Measurements from ENCODE around the gene SEC14L1. TPM values are rescaled to one million over a fixed set of nuclear protein-coding genes. Genes with fewer than 3 reads are reported as not detected.

The SEC14L1 gene
- total and polyA plus RNA-seq, 2 of the 8 experiments (the other 6 are each of a cell fraction or from before 2014, with no cell fraction given) = 27.2 to 74.4 TPM

- CTCF ChIA-PET (ENCODE audit: partially characterized antibody) = interaction anchor here (0.6 to 0.8 kb wide), 3 partner anchors 73 to 1360 kb away, joined by 3 to 4 read pairs (median 3); no protein-coding TSS in a partner anchor
Observed at GRCh38 chr17:77137111-77137510, 3.7 kb upstream of the SEC14L1 start.

More at GRCh38 chr17:77137111-77137510, 3.7 kb upstream of the SEC14L1 start:
- Histone ChIP-seq H4K5ac (ENCODE audit: insufficient read length, low read depth, low read length) (no peak overlapping the region), H3K36me3 (ENCODE audit: control insufficient read depth in 2 of 4, insufficient read depth in 4 of 4, low read length in 3 of 4) (no peaks in the 10 kb centered on the region), H3K4me3 (ENCODE audit: extremely low read depth in 1 of 4, insufficient read depth in 2 of 4, low read depth in 3 of 4, low read length in 4 of 4) (no peak overlapping the region), H3K23ac (ENCODE audit: insufficient read length) (no peak overlapping the region), H3K14ac (ENCODE audit: insufficient read length) (no peak overlapping the region), H2BK15ac (ENCODE audit: low read length) (no peak overlapping the region), H3K27me3 (replicated peaks in 1 of 4; ENCODE audit: control insufficient read depth in 3 of 4, extremely low read depth in 1 of 4, insufficient read depth in 3 of 4, low read length in 3 of 4) (no peaks in the 10 kb centered on the region), H2BK120ac (replicated peaks; ENCODE audit: low read depth, low read length) (no peak overlapping the region), H3K79me2 (ENCODE audit: control insufficient read depth in 1 of 2, insufficient read depth in 2 of 2, low read length in 2 of 2) (peaks cover 0 to 3% of the 10 kb centered on the region in 2 experiments; a peak in 1 of 4 replicates), H4K8ac (ENCODE audit: extremely low read depth, insufficient read depth, low read length) (no peak overlapping the region), H3K4me1 (replicated peaks in 1 of 4; ENCODE audit: control insufficient read depth in 3 of 4, insufficient read depth in 4 of 4, low read length in 3 of 4) (peaks cover 4 to 11% (median 8%) of the 10 kb centered on the region in 4 experiments; a peak in 6 of 7 replicates), H2AK5ac (ENCODE audit: low read depth, low read length) (peak overlapping the region; percentile 82; the same call in 1 of the 2 replicates), H3K18ac (ENCODE audit: extremely low read depth, low read length) (no peak overlapping the region), H2AFZ (ENCODE audit: low read length) (no peak overlapping the region), H2BK5ac (ENCODE audit: low read depth, low read length) (no peak overlapping the region), H4K91ac (replicated peaks; ENCODE audit: insufficient read length, low read length) (no peak overlapping the region), H3K56ac (replicated peaks; ENCODE audit: insufficient read length, low read depth, low read length) (no peak overlapping the region), H3K23me2 (ENCODE audit: low read depth, low read length) (peaks cover 5% of the 10 kb centered on the region; the same call in 1 of the 2 replicates), H2BK20ac (ENCODE audit: low read length) (no peak overlapping the region), H3K9ac (replicated peaks in 1 of 4; ENCODE audit: extremely low read depth in 1 of 4, low read depth in 3 of 4, low read length in 3 of 4) (no peak overlapping the region), H3K4me2 (ENCODE audit: insufficient read depth in 1 of 2, low read depth in 2 of 2, low read length in 2 of 2) (no peak overlapping the region), H2BK12ac (ENCODE audit: low read depth, low read length) (no peak overlapping the region), H4K20me1 (replicated peaks in 1 of 2; ENCODE audit: control insufficient read depth in 1 of 2, insufficient read depth in 2 of 2, low read length in 2 of 2) (no peaks in the 10 kb centered on the region), H3K27ac (ENCODE audit: low read depth, low read length) (no peak overlapping the region), H3K4ac (replicated peaks; ENCODE audit: insufficient read length, low read depth, low read length) (no peak overlapping the region), H3K9me3 (ENCODE audit: insufficient read depth in 2 of 2, low read depth in 1 of 2, low read length in 1 of 2) (no peaks in the 10 kb centered on the region; a peak in 1 of 4 replicates), H3K79me1 (ENCODE audit: low read depth, low read length) (peaks cover 2% of the 10 kb centered on the region)
- no peak for FAIRE-seq
- 91% methylated on average over 3 of the region's 3 CpGs; no CpG with 5 or more reads in 1 of the 2 experiments for WGBS, 2 experiments (ENCODE audit: extremely low coverage in 1 of 2, insufficient coverage in 1 of 2, insufficient read length in 1 of 2, insufficient replicate concordance in 2 of 2, low coverage in 1 of 2, low lambda C conversion rate in 2 of 2, missing lambda C conversion rate in 1 of 2)
- POLR2A ChIA-PET (ENCODE audit: partially characterized antibody) = interaction anchor here (0.9 kb wide), 1 partner anchor 49 kb away, joined by 3 read pairs; no protein-coding TSS in a partner anchor
- TF ChIP-seq USF2 (IDR thresholded peaks at IDR 0.05; ENCODE audit: low read length) (0 out of 2 replicates have a peak, but pooled peaks have one; percentile 17), HDAC6 (IDR thresholded peaks at IDR 0.05; ENCODE audit: low read depth, low read length) (no peak)
- DNase-seq (ENCODE audit: low read depth in 1 of 2, low spot score in 2 of 2) = no peak
